Activated CD4-positive, alpha-beta memory T cell treated with anti-CD3 and anti-CD28 coated beads, Interleukin-2, amount 10 ng/mL, durations not matched to agents 7 days and 5 days (primary cell): ENCODE measurements around the gene IMPG2. TPM values are rescaled to one million over a fixed set of nuclear protein-coding genes. Genes with fewer than 3 reads are reported as not detected.

Source experiments
- CTCF ChIA-PET: fragments of 350-600 bp; sonication (Branson Sonifier 250); formaldehyde crosslinking; loops from one replicate; lab custom pipeline; 2021; ENCODE audit warnings: antibody characterized with exemption, inconsistent platforms; lab: Charles Lee
- POLR2A ChIA-PET: fragments of 350-600 bp; sonication (Branson Sonifier 250); formaldehyde crosslinking; loops from one replicate; lab custom pipeline; 2021; ENCODE audit warnings: antibody characterized with exemption; lab: Charles Lee
- DNase-seq: peaks from one replicate; pipeline ENCODE4 v3.0.0-alpha.2; 2020
- H3K27ac Mint-ChIP-seq: one replicate; pipeline ENCODE4 v1.8.0; 2021; ENCODE audit warnings: mild to moderate bottlenecking, mixed read lengths
- H3K27me3 Mint-ChIP-seq: one replicate; pipeline ENCODE4 v1.8.0; 2021; ENCODE audit warnings: mixed read lengths
- H3K36me3 Mint-ChIP-seq: one replicate; pipeline ENCODE4 v1.8.0; 2021; ENCODE audit warnings: low read depth, mixed read lengths
- H3K4me1 Mint-ChIP-seq: one replicate; pipeline ENCODE4 v1.8.0; 2021; ENCODE audit warnings: mixed read lengths
- H3K4me3 Mint-ChIP-seq: one replicate; pipeline ENCODE4 v1.8.0; 2021; ENCODE audit warnings: mild to moderate bottlenecking, mixed read lengths
- H3K9me3 Mint-ChIP-seq: one replicate; pipeline ENCODE4 v1.8.0; 2021; ENCODE audit warnings: mixed read lengths
- total RNA-seq, 2 experiments: library from RNA; stranded (reverse); gene quantifications; one replicate each; pipeline ENCODE4 v1.2.3, GENCODE V29; 2021

IMPG2 gene
- total RNA-seq, 2 experiments from 2014 or later = 0.18 to 0.25 TPM

DNA sequence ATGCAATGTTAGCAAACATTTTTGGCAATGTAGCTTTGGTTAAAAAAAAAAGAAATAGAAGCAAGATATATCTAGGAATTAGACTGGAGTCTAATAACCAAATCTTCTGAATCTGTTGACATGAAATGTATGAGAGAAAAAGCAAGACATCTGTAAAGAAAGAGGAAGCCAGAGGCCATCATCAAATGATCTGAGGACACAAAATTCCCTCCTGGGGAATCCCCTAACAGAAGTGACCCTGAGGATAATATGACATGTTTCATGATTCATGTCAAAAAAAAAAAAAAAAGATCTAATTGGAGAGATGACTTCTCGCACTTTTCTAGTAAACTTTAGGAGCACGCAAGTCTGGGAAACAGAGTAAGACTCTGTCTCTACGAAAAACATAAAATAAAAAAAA is 70.9 kb downstream of the IMPG2 start:
- CTCF ChIA-PET = no interaction called here

DNA sequence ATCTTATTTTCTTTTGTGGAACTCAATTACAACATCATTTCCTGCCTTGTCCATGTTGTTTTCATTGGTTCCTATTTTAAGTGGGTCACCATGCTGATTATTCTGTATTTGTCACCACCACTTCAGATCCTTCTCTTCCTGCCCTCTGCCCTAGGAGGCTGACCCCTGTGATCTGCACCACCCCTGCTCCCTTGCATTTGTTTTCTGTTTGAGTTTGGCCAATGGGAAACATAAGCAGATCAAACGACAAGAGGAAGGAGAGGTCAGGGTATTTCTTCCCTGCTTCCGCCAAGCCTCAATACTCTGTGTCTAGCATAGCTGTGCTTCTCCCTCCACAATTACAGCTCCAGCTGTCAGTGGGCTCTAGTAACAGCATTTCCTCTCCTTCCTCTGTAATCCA is 71.6 kb downstream of the IMPG2 start:
- H3K27ac Mint-ChIP-seq = no peak overlapping the region
- H3K4me3 Mint-ChIP-seq = no peak overlapping the region
- H3K4me1 Mint-ChIP-seq = no peaks in the 10 kb centered on the region
- H3K27me3 Mint-ChIP-seq = no peaks in the 10 kb centered on the region
- H3K9me3 Mint-ChIP-seq = peaks cover 4% of the 10 kb centered on the region
- CTCF ChIA-PET = no interaction called here
- DNase-seq = no peak
- no peaks in the 10 kb centered on the region for H3K36me3 Mint-ChIP-seq
- POLR2A ChIA-PET = no interaction called here

More for the DNA sequence above, 70.9 kb downstream of the IMPG2 start:
- H3K9me3 Mint-ChIP-seq = peaks cover 4% of the 10 kb centered on the region
- POLR2A ChIA-PET = interaction anchor here (0.6 kb wide), 1 partner anchor 1323 kb away, joined by 3 read pairs; no protein-coding TSS in a partner anchor
- no peaks in the 10 kb centered on the region for H3K4me1 Mint-ChIP-seq
- H3K36me3 Mint-ChIP-seq = no peaks in the 10 kb centered on the region
- no peaks in the 10 kb centered on the region for H3K27me3 Mint-ChIP-seq
- no peak for DNase-seq
- H3K4me3 Mint-ChIP-seq = no peak overlapping the region
- no peak overlapping the region for H3K27ac Mint-ChIP-seq

DNA sequence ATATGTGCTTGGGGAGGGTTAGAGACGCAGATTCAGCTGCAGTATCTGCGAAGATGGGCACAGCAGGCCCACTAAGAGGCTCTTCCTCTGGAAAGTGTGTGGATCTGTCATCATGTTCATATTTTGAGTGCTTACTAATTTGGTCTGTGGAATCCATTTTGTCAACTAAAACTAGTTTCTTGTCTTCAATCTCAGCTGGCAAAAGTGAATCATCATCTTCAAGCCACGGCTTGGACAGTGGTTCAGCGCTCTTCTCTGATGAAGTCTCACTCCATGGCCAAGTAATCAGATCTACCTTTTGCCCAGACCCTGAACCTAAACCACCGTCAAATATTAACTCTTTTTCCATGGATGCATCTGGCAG is 76.2 kb downstream of the IMPG2 start:
- H3K4me3 Mint-ChIP-seq = no peak overlapping the region
- H3K27me3 Mint-ChIP-seq = no peaks in the 10 kb centered on the region
- ChIA-PET CTCF (no interaction called here), POLR2A (no interaction called here)
- H3K36me3 Mint-ChIP-seq = no peaks in the 10 kb centered on the region
- no peaks in the 10 kb centered on the region for H3K4me1 Mint-ChIP-seq
- H3K27ac Mint-ChIP-seq = no peak overlapping the region
- DNase-seq = no peak
- H3K9me3 Mint-ChIP-seq = peaks cover 8% of the 10 kb centered on the region

DNA sequence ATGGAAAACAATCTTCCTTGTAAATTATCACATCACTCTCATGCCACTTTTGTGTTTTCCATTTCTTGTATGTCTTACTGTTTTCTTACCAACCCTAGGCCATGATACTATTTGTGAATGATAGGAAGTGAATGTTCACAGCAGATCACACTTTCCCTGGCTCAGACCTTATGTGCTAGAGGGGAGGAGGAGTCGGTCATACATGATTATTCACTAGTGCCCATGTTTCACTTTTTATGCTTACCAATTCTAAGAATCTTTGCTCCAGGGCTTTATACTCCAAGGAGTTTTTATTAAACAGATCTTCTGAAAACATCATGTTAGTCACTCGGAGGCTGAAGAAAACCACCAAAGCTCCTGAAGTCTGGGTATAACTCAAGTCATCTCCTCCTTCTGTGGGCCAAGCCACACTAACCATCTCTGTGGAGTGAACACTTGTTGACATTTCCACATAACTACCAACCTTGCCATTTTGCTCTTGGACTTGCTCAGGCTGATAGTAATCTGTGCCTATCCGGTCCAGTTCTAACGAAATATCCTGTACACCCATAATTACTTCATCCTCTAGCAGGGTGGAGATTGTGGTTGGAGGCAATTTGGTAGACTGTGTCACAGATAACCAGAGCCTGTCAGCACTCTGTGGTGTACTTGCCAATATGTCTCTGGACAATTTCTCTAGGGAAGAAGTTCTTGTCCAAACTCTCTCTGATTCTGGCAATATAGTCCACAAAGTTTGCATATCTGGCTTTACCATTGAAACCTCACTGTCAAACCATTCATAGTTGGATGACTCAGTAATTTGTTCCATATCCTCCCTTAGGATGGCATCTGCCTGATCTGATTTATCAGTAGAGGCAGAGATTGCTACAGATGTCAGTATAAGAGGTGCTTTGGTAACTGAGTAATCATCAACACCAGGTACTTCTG is 76.8 kb downstream of the IMPG2 start:
- Mint-ChIP-seq H3K9me3 (peaks cover 8% of the 10 kb centered on the region), H3K4me1 (no peaks in the 10 kb centered on the region), H3K27ac (no peak overlapping the region), H3K4me3 (no peak overlapping the region), H3K36me3 (no peaks in the 10 kb centered on the region), H3K27me3 (no peaks in the 10 kb centered on the region)
- ChIA-PET POLR2A (no interaction called here), CTCF (no interaction called here)
- peak; percentile 20 for DNase-seq

DNA sequence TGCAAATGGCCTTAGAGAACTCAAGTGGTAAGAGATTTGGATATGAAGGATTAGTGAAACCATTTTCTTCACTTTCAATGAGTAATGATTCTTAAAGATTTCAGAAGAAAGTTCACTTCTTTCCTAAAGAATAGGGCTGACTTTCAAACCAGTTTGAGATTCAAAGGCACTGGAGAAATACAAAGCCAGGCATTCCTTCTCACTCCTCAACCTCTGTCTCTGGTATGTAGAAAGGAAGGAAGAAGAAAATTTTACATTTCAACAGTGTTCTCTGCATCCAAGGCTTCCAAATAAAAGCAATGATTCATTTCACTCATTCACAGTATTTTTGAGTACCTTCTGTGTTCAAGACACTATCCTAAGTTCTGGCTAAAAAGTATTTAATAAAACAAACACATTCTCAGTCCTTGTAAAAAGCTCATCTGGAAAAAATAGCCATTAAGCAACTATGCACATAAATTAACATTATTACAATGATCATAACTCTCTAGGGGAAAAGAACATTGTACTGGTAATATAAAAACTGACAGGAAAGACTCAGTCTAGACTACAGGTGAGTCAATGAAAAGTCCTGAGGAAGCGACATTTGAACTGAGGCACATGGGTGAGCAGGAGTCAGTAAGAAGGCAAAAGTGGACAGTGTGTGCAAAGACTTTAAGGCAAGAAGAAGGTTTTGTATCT is 79.5 kb downstream of the IMPG2 start:
- Mint-ChIP-seq H3K4me1 (no peaks in the 10 kb centered on the region), H3K9me3 (peaks cover 4% of the 10 kb centered on the region), H3K27me3 (no peaks in the 10 kb centered on the region), H3K27ac (no peak overlapping the region), H3K36me3 (no peaks in the 10 kb centered on the region), H3K4me3 (no peak overlapping the region)
- ChIA-PET POLR2A (no interaction called here), CTCF (no interaction called here)
- DNase-seq = no peak

DNA sequence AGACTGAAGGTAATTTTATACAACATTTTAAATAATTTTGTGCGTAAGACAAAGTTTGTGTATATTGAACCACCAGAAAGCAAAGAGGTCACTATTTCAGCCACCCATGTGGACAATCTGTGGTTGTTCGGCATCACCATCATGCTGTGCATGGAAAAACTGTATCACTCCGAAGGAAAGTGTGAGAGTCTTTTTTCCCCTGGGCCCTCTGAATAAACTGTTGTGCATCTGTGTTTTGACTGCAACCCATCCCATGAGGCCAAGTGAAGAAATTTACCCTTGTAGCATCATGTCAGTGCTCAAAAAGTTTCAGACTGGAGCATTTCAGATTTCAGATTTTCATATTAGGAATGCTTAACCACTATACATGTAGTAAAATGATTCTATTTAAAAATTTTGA is 85.3 kb downstream of the IMPG2 start:
- CTCF ChIA-PET = no interaction called here

DNA sequence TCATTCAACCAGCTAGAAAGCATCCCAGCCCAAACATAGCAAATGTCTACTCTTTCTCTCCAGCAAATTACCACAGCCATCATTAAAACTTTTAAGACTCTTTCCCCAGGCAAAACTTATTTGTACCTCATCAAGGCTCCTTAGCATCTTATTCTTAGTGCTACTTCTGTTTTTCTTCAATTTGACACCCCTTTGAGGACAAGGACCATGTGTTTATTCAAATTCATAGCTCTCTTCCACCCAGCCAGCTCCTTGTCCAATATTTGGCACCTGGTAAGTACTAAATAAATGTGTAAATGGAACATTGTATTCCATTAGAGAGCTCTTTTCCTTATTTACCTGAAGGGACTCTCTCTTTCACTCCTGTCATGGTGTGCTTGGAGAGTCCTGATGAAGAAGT is 89.8 kb downstream of the IMPG2 start:
- H3K4me3 Mint-ChIP-seq = no peak overlapping the region
- no peaks in the 10 kb centered on the region for H3K9me3 Mint-ChIP-seq
- POLR2A ChIA-PET = no interaction called here
- no peak overlapping the region for H3K27ac Mint-ChIP-seq
- H3K4me1 Mint-ChIP-seq = no peaks in the 10 kb centered on the region
- DNase-seq = no peak
- CTCF ChIA-PET = no interaction called here
- no peaks in the 10 kb centered on the region for H3K36me3 Mint-ChIP-seq
- H3K27me3 Mint-ChIP-seq = no peaks in the 10 kb centered on the region

More for the DNA sequence above, 85.3 kb downstream of the IMPG2 start:
- POLR2A ChIA-PET = no interaction called here
- H3K9me3 Mint-ChIP-seq = no peaks in the 10 kb centered on the region
- DNase-seq = no peak
- H3K36me3 Mint-ChIP-seq = no peaks in the 10 kb centered on the region
- H3K4me1 Mint-ChIP-seq = no peaks in the 10 kb centered on the region
- H3K27ac Mint-ChIP-seq = no peak overlapping the region
- no peaks in the 10 kb centered on the region for H3K27me3 Mint-ChIP-seq
- no peak overlapping the region for H3K4me3 Mint-ChIP-seq

DNA sequence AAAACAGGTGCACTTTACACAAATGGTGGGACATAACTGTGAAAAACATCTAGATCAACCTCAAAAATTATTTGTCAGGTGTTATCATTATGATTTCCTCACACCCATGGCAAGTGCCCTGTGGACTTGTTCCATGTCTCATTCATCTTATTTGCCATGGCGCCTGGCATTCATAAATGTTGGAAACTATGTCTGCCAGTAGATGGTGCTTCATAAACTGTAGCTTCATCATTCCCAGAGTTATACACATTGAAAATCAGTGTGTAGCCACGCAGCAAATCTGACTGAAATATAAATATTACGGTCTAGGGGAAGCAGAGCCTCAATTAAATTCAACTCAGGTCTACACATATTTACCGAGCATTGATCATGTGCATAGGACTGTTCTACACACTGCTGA is 90.7 kb downstream of the IMPG2 start:
- no peak overlapping the region for H3K27ac Mint-ChIP-seq
- H3K36me3 Mint-ChIP-seq = no peaks in the 10 kb centered on the region
- ChIA-PET CTCF (no interaction called here), POLR2A (no interaction called here)
- no peak overlapping the region for H3K4me3 Mint-ChIP-seq
- DNase-seq = no peak
- H3K4me1 Mint-ChIP-seq = no peaks in the 10 kb centered on the region
- H3K9me3 Mint-ChIP-seq = no peaks in the 10 kb centered on the region
- no peaks in the 10 kb centered on the region for H3K27me3 Mint-ChIP-seq

DNA sequence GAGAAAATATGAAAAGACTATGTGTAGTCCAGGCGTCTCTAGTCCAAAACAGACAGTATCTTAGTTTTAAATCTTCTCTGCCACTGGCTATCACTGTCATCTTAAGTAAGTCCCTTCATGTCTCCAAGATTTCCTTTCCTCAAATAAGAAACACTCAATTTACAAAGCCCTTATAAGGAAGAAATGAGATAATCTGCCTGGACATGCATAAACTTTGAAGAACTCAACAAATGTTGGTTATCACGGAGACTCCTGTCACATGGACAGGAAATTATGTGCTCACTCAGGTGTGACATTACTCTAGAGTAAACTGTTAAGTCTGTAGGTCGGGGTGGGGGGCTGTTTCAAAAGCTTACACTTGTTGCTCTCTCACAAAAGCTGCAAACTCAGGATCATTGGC is 91.9 kb downstream of the IMPG2 start:
- Mint-ChIP-seq H3K9me3 (no peaks in the 10 kb centered on the region), H3K4me1 (no peaks in the 10 kb centered on the region), H3K36me3 (no peaks in the 10 kb centered on the region), H3K4me3 (no peak overlapping the region), H3K27me3 (no peaks in the 10 kb centered on the region), H3K27ac (no peak overlapping the region)
- no peak for DNase-seq
- ChIA-PET POLR2A (no interaction called here), CTCF (no interaction called here)

DNA sequence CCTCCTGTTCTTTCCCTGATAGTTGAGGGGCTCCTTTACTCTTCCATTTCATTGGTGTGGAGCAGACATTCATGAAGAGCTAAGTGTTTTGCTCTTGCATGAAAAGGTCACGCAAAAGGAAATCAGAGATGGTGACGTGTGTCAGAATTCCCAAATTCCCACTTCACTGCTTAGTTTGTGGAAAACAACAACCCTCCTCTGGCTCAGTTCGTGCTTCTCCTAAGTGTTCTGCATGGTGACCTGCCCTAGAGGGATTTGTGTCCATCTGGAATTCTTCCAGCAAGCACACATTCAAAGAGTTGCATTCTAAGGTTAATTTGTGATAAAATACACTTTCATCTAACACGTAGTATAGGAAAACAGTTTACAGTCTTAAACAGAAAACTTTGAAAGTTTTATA is 95.6 kb downstream of the IMPG2 start:
- CTCF ChIA-PET = no interaction called here
- no peaks in the 10 kb centered on the region for H3K36me3 Mint-ChIP-seq
- no peaks in the 10 kb centered on the region for H3K4me1 Mint-ChIP-seq
- H3K27ac Mint-ChIP-seq = no peak overlapping the region
- no peak overlapping the region for H3K4me3 Mint-ChIP-seq
- H3K27me3 Mint-ChIP-seq = no peaks in the 10 kb centered on the region
- peaks cover 4% of the 10 kb centered on the region for H3K9me3 Mint-ChIP-seq
- DNase-seq = no peak
- POLR2A ChIA-PET = no interaction called here

DNA sequence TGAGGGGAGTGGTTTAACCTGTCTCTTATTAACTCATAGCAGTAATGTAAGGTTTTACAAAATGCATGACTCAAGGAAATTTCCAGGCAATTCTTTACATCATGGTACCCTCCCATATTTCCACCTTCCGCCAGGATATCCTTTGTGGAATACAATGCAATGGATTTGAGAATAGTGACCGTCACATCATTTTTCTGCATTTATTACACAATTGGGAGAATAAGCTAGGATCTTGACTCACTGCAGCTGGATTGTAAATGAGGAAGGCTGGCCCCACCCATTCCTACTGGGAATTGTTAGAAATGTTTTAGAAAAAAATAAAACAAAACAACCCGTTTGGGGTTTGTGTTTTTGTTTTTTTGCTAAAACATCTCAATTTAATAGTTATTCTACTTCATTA is 97.4 kb downstream of the IMPG2 start:
- no peak overlapping the region for H3K27ac Mint-ChIP-seq
- H3K4me1 Mint-ChIP-seq = no peaks in the 10 kb centered on the region
- H3K36me3 Mint-ChIP-seq = no peaks in the 10 kb centered on the region
- CTCF ChIA-PET = no interaction called here
- POLR2A ChIA-PET = no interaction called here
- DNase-seq = no peak
- H3K4me3 Mint-ChIP-seq = no peak overlapping the region
- H3K27me3 Mint-ChIP-seq = no peaks in the 10 kb centered on the region
- H3K9me3 Mint-ChIP-seq = peaks cover 8% of the 10 kb centered on the region

DNA sequence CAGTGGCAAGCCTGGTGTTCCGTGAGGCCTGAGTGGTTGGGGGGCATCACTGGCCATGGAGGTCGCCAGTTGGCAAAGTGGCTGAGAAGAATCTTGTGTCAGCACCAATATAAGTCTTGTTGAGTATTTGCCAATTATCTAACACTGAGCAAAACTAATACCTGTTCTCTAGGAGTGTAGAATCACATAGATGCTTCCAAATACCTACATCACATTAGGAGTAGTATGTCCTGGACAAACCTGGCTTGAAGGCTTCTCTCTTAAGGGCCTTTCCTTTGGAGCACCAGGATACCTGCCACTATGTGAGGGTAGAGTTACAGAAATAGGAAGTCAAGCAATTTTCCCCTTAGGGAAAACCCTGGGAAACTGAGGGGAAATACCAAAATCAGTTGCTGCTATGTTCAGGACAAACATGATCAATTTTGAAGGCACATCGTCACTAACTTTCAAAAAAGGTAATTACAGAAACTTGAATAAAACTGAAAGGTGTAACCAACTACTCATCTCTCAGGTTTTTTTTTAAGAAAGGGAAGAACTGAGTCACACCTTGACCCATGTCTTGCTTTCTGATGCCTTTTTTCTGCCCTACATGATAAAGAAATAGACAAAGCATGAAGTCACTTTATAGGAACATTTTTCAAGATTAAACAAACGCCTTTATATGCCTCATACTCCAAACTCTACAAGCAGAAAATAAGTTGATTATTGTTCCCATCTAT is 100.4 kb downstream of the IMPG2 start:
- no peaks in the 10 kb centered on the region for H3K36me3 Mint-ChIP-seq

DNA sequence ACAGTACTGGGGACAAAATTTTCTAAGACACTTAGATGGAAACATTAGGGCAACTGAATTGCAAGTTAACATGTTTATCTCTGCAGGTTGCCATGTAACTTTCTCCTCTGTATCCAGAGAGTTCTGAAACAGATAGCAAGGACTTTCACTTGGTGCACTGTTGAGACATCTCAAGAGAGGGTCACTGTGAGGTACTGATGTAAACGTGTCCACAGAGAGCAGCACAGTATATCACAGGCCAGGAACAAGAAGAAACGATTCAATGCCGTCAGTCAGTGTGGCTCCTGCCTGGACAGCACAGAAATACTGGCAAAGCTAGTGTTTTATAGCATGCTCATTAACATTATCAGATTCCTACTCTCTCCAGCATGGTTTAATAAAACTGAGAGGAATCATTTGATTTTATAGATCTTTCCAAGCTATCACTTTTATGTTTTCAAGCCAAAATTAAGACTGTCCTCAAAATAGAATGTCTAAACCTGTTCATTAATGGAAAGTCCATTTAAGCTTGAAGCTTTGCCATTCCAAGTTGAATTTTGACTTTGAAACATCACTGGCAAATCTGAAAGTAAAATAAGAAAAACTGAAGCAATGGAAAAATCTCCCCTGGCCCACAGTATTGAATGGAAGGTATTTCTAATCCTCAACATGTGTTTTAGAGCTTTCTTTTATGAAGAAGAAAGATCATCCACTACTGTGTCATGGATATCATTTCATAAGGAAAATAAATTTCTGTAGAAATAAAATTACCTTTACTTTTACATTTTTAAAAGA is 102.7 kb downstream of the IMPG2 start:
- H3K9me3 Mint-ChIP-seq = peaks cover 14% of the 10 kb centered on the region
- no peaks in the 10 kb centered on the region for H3K4me1 Mint-ChIP-seq
- CTCF ChIA-PET = no interaction called here

More for the DNA sequence above, 100.4 kb downstream of the IMPG2 start:
- ChIA-PET CTCF (no interaction called here), POLR2A (no interaction called here)
- no peak overlapping the region for H3K27ac Mint-ChIP-seq
- no peaks in the 10 kb centered on the region for H3K27me3 Mint-ChIP-seq
- H3K4me3 Mint-ChIP-seq = no peak overlapping the region
- no peak for DNase-seq
- peaks cover 8% of the 10 kb centered on the region for H3K9me3 Mint-ChIP-seq
- H3K4me1 Mint-ChIP-seq = no peaks in the 10 kb centered on the region

More for the DNA sequence above, 102.7 kb downstream of the IMPG2 start:
- DNase-seq = no peak
- Mint-ChIP-seq H3K36me3 (no peaks in the 10 kb centered on the region), H3K4me3 (no peak overlapping the region), H3K27me3 (no peaks in the 10 kb centered on the region), H3K27ac (no peak overlapping the region)
- POLR2A ChIA-PET = no interaction called here
